Measurements from ENCODE around the gene PPP1R13L. TPM values are rescaled to one million over a fixed set of nuclear protein-coding genes. Genes with fewer than 3 reads are reported as not detected.

PPP1R13L gene
- total and polyA plus RNA-seq, 4 donors, result 0.51 to 7.7 (median 4.9) TPM

DNA sequence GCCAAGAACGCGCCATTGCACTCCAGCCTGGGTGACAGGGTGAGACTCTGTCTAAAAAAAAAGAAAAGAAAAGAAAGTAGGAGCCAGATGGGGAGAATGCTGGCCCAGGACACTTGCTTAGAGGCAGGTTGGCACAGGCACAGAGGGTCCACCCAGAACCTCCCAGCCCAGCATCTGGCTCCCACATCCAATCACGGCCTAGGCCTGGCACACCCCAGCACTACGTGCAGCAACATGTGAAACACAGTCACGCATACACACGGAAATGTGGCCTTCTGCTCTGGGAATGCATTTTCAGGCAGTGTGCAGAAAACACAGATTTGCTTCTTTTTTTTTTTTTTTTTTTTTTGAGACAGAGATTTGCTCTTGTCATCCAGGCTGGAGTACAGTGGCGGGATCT, 42.1 kb upstream of the PPP1R13L start:
- Histone ChIP-seq H3K4me3 (ENCODE audit: low read depth in 1 of 3, low read length in 3 of 3) (no peak overlapping the region), H3K27ac (ENCODE audit: low read depth in 1 of 2, low read length in 2 of 2) (no peak overlapping the region), H3K9me3 (ENCODE audit: control insufficient read depth in 4 of 4, low read length in 3 of 4) (no peaks in the 10 kb centered on the region), H3K27me3 (ENCODE audit: control insufficient read depth in 4 of 4, insufficient read depth in 4 of 4, low read length in 3 of 4) (no peaks in the 10 kb centered on the region), H3K9ac (ENCODE audit: low read depth in 1 of 2, low read length in 2 of 2) (no peak overlapping the region), H3K4me1 (ENCODE audit: control insufficient read depth in 4 of 4, insufficient read depth in 4 of 4, low read length in 3 of 4) (peaks cover 4 to 32% (median 11%) of the 10 kb centered on the region in 4 donors), H3K36me3 (ENCODE audit: control insufficient read depth in 4 of 4, insufficient read depth in 3 of 4, low read depth in 1 of 4, low read length in 3 of 4) (no peaks in the 10 kb centered on the region)
- 88% methylated on average over 7 of the region's 7 CpGs for WGBS
- no peak for TF ChIP-seq HNF4A (conservative IDR thresholded peaks at IDR 0.05)
- TF ChIP-seq JUND (IDR thresholded peaks at IDR 0.05), result no peak
- no peak for DNase-seq (ENCODE audit: low spot score)

DNA sequence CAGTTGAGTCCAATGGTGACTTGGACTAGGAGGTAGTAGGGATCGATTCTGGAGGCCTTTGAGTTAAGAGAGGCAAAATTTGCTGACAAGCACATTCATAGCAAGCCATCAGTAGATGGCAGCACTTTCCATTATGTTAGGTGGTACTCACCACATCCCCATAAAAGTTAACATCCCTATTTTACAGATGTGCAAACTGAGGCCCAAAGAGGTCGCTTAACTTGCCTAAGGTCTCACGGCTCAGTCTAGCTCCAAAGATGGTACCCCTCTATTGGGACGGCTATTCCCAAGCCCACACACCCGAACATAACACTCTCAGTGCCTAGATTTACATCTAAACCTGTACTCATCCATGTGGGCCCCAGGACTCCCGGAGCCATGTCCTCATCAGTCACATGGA, 41.4 kb upstream of the PPP1R13L start:
- no peak for DNase-seq (ENCODE audit: low spot score)
- no peaks in the 10 kb centered on the region for H3K9me3 ChIP-seq (ENCODE audit: control insufficient read depth in 4 of 4, low read length in 3 of 4)
- TF ChIP-seq RAD21 (IDR thresholded peaks at IDR 0.05) (peak; percentile 33 to 46), TAF1 (conservative IDR thresholded peaks at IDR 0.05) (no peak), HNF4A (conservative IDR thresholded peaks at IDR 0.05) (no peak), FOXA2 (IDR thresholded peaks at IDR 0.05) (no peak)
- H3K4me3 ChIP-seq (ENCODE audit: low read depth in 1 of 3, low read length in 3 of 3), result no peak overlapping the region
- no peak overlapping the region for H3K27ac ChIP-seq (ENCODE audit: low read depth in 1 of 2, low read length in 2 of 2)
- no peaks in the 10 kb centered on the region for H3K36me3 ChIP-seq (ENCODE audit: control insufficient read depth in 4 of 4, insufficient read depth in 3 of 4, low read depth in 1 of 4, low read length in 3 of 4)
- H3K4me1 ChIP-seq (ENCODE audit: control insufficient read depth in 4 of 4, insufficient read depth in 4 of 4, low read length in 3 of 4), result peaks cover 4 to 30% (median 11%) of the 10 kb centered on the region in 4 donors
- H3K9ac ChIP-seq (ENCODE audit: low read depth in 1 of 2, low read length in 2 of 2), result no peak overlapping the region
- H3K27me3 ChIP-seq (ENCODE audit: control insufficient read depth in 4 of 4, insufficient read depth in 4 of 4, low read length in 3 of 4), result no peaks in the 10 kb centered on the region
- 77% methylated on average over 6 of the region's 6 CpGs for WGBS

DNA sequence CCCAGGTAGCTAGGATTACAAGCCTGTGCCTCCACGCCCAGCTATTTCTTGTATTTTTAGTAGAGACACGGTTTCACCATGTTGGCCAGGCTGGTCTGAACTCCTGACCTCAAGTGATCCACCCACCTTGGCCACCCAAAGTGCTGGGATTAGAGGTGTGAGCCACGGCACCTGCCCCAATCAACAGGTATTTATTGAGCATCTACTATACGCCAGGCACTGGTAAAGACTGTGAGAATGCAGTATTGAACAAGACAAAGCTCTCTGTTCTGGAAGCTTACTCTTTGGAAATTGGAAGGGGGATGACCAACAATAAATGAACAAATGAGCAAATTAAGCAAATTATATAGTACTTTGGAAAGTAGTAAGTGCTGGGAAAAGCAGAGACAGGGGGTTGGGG, 40.3 kb upstream of the PPP1R13L start:
- no peak overlapping the region for H3K4me3 ChIP-seq (ENCODE audit: low read depth in 1 of 3, low read length in 3 of 3)
- no peak overlapping the region for H3K9ac ChIP-seq (ENCODE audit: low read depth in 1 of 2, low read length in 2 of 2)
- TF ChIP-seq, protein P1, sequence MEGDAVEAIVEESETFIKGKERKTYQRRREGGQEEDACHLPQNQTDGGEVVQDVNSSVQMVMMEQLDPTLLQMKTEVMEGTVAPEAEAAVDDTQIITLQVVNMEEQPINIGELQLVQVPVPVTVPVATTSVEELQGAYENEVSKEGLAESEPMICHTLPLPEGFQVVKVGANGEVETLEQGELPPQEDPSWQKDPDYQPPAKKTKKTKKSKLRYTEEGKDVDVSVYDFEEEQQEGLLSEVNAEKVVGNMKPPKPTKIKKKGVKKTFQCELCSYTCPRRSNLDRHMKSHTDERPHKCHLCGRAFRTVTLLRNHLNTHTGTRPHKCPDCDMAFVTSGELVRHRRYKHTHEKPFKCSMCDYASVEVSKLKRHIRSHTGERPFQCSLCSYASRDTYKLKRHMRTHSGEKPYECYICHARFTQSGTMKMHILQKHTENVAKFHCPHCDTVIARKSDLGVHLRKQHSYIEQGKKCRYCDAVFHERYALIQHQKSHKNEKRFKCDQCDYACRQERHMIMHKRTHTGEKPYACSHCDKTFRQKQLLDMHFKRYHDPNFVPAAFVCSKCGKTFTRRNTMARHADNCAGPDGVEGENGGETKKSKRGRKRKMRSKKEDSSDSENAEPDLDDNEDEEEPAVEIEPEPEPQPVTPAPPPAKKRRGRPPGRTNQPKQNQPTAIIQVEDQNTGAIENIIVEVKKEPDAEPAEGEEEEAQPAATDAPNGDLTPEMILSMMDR (IDR thresholded peaks at IDR 0.05; ENCODE audit: low read depth, low read length, missing input control), result no peak
- TF ChIP-seq FOXA1 (IDR thresholded peaks at IDR 0.05), result no peak
- no peak for TF ChIP-seq ZBTB33 (IDR thresholded peaks at IDR 0.05)
- no peak for TF ChIP-seq TAF1 (conservative IDR thresholded peaks at IDR 0.05)
- TF ChIP-seq RXRA (IDR thresholded peaks at IDR 0.05), result no peak
- no peak for TF ChIP-seq SP1 (IDR thresholded peaks at IDR 0.05)
- no peaks in the 10 kb centered on the region for H3K27me3 ChIP-seq (ENCODE audit: control insufficient read depth in 4 of 4, insufficient read depth in 4 of 4, low read length in 3 of 4)
- H3K4me1 ChIP-seq (ENCODE audit: control insufficient read depth in 4 of 4, insufficient read depth in 4 of 4, low read length in 3 of 4), result peaks cover 4 to 24% (median 9%) of the 10 kb centered on the region in 4 donors
- no peak overlapping the region for H3K27ac ChIP-seq (ENCODE audit: low read depth in 1 of 2, low read length in 2 of 2)
- 95% methylated on average over 4 of the region's 4 CpGs for WGBS
- no peak for DNase-seq (ENCODE audit: low spot score)
- H3K9me3 ChIP-seq (ENCODE audit: control insufficient read depth in 4 of 4, low read length in 3 of 4), result no peaks in the 10 kb centered on the region
- no peaks in the 10 kb centered on the region for H3K36me3 ChIP-seq (ENCODE audit: control insufficient read depth in 4 of 4, insufficient read depth in 3 of 4, low read depth in 1 of 4, low read length in 3 of 4)
